ENCODE data around the gene FAM168A.

Gene FAM168A

GRCh38 chr11:73393479-73394415 is 204.2 kb downstream of the FAM168A start:
- TF ChIP-seq POLR2A (IDR thresholded peaks at IDR 0.05; ENCODE audit: low read depth, low read length) = no peak
- no peak for FAIRE-seq
- peak; percentile 87 for DNase-seq (ENCODE audit: insufficient read length, low spot score)

- no peak for TF ChIP-seq POLR2A (IDR thresholded peaks at IDR 0.05; ENCODE audit: low read depth, low read length)
- DNase-seq (ENCODE audit: insufficient read length, low spot score) = no peak
- no peak for FAIRE-seq
Measured at GRCh38 chr11:73393011-73393380, 204.9 kb downstream of the FAM168A start.

DNA sequence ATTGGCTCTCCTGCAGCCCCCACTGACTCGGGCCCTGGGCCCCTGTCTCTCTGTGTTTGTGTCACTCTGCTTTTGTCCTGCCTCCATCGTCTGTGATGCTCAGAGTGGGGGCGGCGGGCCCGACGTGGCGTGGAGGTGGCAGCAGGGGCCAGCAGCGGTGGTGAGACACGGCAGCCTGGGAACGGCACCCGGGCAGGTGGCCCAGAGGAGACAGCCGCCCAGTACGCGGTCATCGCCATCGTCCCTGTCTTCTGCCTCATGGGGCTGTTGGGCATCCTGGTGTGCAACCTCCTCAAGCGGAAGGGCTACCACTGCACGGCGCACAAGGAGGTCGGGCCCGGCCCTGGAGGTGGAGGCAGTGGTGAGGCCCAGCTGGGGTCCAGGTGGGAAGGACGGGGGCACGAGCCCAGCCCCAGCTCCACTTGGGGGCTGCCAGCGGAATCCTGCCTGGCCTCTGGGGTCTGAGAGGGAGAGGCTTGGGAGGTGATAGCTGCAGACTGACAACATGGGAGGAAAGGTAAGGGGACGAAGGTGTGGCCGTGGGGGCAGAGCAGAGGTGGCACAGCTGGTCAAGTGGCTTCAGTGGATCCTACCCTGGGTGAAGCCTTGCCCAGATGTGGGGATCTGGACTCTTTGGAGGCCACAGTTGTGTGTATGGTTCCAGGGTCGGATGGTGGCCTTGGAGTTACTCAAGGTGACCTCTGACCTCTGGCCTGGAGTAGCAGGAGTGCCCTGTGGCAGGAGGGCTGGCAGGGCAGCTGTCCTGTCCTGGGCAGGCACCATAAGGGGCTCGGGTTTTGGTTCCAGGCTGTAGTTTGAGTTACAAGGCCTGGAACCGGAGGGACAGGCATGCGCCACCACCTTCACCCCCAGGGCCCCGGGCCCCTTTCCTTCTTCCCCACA is 205.6 kb downstream of the FAM168A start:
- no peak for TF ChIP-seq POLR2A (IDR thresholded peaks at IDR 0.05; ENCODE audit: low read depth, low read length)
- no peak for FAIRE-seq
- DNase-seq (ENCODE audit: insufficient read length, low spot score) = no peak

GRCh38 chr11:73391665-73392064 is 206.2 kb downstream of the FAM168A start:
- DNase-seq (ENCODE audit: insufficient read length, low spot score) (no peak), FAIRE-seq (no peak)
- no peak for TF ChIP-seq POLR2A (IDR thresholded peaks at IDR 0.05; ENCODE audit: low read depth, low read length)

- no peak for TF ChIP-seq POLR2A (IDR thresholded peaks at IDR 0.05; ENCODE audit: low read depth, low read length)
- no peak for FAIRE-seq
- DNase-seq (ENCODE audit: insufficient read length, low spot score) = no peak
Measured at GRCh38 chr11:73390601-73391565, 207.0 kb downstream of the FAM168A start.

- DNase-seq (ENCODE audit: insufficient read length, low spot score) (no peak), FAIRE-seq (no peak)
- TF ChIP-seq POLR2A (IDR thresholded peaks at IDR 0.05; ENCODE audit: low read depth, low read length) = no peak
Measured at GRCh38 chr11:73389916-73390315, 208.0 kb downstream of the FAM168A start.

DNA sequence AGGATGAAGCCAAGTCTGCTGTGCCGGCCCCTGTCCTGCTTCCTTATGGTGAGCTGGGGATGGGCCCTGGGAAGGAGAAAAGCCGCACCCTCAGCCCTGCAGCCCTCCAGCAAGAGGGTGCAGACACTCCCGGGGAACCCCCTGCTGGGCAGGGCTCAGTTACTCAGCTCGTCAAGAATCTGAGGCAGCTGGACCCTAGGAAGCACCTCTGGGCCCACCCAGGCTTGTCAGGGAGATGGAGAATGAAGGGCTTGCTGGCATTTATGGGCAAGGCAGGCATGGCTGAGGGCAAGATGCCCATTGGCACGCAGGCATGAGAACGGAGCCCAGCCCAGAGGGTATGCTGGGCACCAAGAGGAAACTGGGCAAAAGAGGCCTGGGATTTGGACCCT is 208.8 kb downstream of the FAM168A start:
- TF ChIP-seq POLR2A (IDR thresholded peaks at IDR 0.05; ENCODE audit: low read depth, low read length) = no peak
- no peak for DNase-seq (ENCODE audit: insufficient read length, low spot score)
- no peak for FAIRE-seq

DNA sequence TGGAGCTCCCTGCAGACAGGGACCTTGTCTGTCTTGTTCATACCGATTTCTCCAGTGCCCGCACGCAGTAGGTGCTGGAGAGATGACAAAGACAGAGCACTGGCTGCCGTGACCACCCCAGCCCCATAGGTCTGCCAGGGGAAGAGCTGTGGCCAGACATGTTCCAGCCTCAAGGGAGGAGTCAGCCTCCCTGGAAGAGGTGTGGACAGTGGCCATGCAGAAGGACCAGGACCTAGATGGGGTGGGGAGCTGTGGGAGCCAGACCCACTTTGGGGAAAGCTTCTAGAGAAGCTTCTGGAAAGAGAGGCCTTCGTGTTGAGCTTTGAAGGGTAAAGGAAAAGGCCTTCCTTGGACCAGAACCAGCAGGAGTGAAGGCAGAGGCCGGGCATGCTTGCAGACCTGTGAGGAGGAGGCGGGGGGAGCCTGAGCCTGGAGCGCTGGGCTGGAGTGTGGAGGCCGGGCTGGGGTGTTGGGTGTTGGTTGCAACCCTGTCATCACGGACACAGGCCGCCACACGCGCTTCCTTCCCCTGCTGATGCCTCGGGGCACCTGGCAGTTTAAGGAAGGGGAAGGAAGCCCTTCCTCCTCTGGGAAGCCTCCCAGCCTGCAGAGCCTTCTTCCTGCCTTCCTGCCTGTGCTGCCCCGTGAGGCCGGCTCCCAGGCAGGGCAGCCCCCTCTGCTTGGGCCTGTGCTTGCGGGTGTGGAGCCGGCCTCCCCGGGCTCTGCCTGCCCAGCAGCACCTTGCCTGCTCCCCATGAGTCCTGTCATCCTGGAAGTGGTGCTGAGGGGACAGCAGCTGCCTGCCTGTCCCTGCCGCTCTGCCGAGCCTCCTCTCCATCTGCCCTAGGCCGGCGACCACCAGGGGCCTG is 209.4 kb downstream of the FAM168A start:
- no peak for FAIRE-seq
- TF ChIP-seq POLR2A (IDR thresholded peaks at IDR 0.05; ENCODE audit: low read depth, low read length) = no peak
- DNase-seq (ENCODE audit: insufficient read length, low spot score) = no peak

- no peak for FAIRE-seq
- no peak for DNase-seq (ENCODE audit: insufficient read length, low spot score)
- TF ChIP-seq POLR2A (IDR thresholded peaks at IDR 0.05; ENCODE audit: low read depth, low read length) = no peak
Measured at GRCh38 chr11:73387594-73388264, 210.2 kb downstream of the FAM168A start.

GRCh38 chr11:73386546-73386945 is 211.4 kb downstream of the FAM168A start:
- no peak for TF ChIP-seq POLR2A (IDR thresholded peaks at IDR 0.05; ENCODE audit: low read depth, low read length)
- FAIRE-seq = no peak
- no peak for DNase-seq (ENCODE audit: insufficient read length, low spot score)

- DNase-seq (ENCODE audit: insufficient read length, low spot score) = no peak
- FAIRE-seq = no peak
- TF ChIP-seq POLR2A (IDR thresholded peaks at IDR 0.05; ENCODE audit: low read depth, low read length) = no peak
Measured at GRCh38 chr11:73386016-73386415, 211.9 kb downstream of the FAM168A start.

Data from H54 (cell line).